HEK293 (cell line): ENCODE results near the gene MYOM1.

ENCODE experiments used
- CTCF ChIA-PET: fragments of 350-600 bp; formaldehyde crosslinking; extraction: SDS; loops from one replicate; lab custom pipeline; 2021; ENCODE audit warnings: antibody characterized with exemption; lab: Yijun Ruan, JAX
- POLR2A ChIA-PET: fragments of 300-600 bp; formaldehyde crosslinking; extraction: SDS; loops from one replicate; lab custom pipeline; 2020; ENCODE audit warnings: antibody characterized with exemption, inconsistent platforms; lab: Yijun Ruan, JAX
- H3K27ac ChIP-seq: fragments of 200-500 bp; sonication (Bioruptor generic); 2 replicates; pipeline ENCODE4 v1.5.1; 2014; ENCODE audit warnings: low read depth, low read length, control low read depth, inconsistent platforms; ENCODE audit errors: extremely low read depth
- H3K36me3 ChIP-seq, 2 experiments: fragments of 200-500 bp in 1 of 2; sonication (Bioruptor generic) in 1 of 2; 1 replicate in 1 of 2; 2 replicates in 1 of 2; pipeline ENCODE4 v1.5.1; 2014 to 2017; ENCODE audit warnings: inconsistent platforms in 2 of 2, low read length in 2 of 2; ENCODE audit not compliant: control insufficient read depth in 2 of 2, insufficient read depth in 1 of 2
- H3K4me1 ChIP-seq: fragments of 200-500 bp; sonication (Bioruptor generic); 2 replicates; pipeline ENCODE4 v1.5.1; 2014; ENCODE audit warnings: mild to moderate bottlenecking, low read length, inconsistent platforms; ENCODE audit not compliant: control insufficient read depth, insufficient read depth
- H3K4me3 ChIP-seq: 2 replicates; pipeline ENCODE4 v1.5.1; 2011; ENCODE audit warnings: low read depth, mild to moderate bottlenecking, control low read depth, low read length, moderate library complexity
- H3K9me3 ChIP-seq: fragments of 200-500 bp; sonication (Bioruptor generic); 2 replicates; pipeline ENCODE4 v1.5.1; 2014; ENCODE audit warnings: low read depth, low read length, inconsistent platforms; ENCODE audit not compliant: control insufficient read depth, insufficient read depth
- GLI4 ChIP-seq: fragments of 450-650 bp; formaldehyde crosslinking; IDR thresholded peaks from 2 replicates; pipeline ENCODE4 v1.5.1; 2016; ENCODE audit warnings: missing biosample characterization, missing genetic modification characterization
- HOXA7 ChIP-seq: sonication (generic); formaldehyde crosslinking; IDR thresholded peaks from 2 replicates; pipeline ENCODE4 v1.8.1; 2022; ENCODE audit warnings: missing genetic modification reagents, borderline replicate concordance
- KLF10 ChIP-seq: fragments of 450-650 bp; IDR thresholded peaks from 2 replicates; pipeline ENCODE4 v1.5.1; 2018; ENCODE audit warnings: missing biosample characterization, mild to moderate bottlenecking, missing genetic modification characterization
- KLF7 ChIP-seq: fragments of 450-650 bp; formaldehyde crosslinking; IDR thresholded peaks from 2 replicates; pipeline ENCODE4 v1.5.1; 2016; ENCODE audit warnings: missing biosample characterization, missing genetic modification characterization, borderline replicate concordance
- MEIS1 ChIP-seq: sonication (generic); formaldehyde crosslinking; IDR thresholded peaks from 2 replicates; pipeline ENCODE4 v1.8.1; 2022; ENCODE audit warnings: missing genetic modification reagents, mild to moderate bottlenecking, borderline replicate concordance
- PATZ1 ChIP-seq: fragments of 450-650 bp; formaldehyde crosslinking; IDR thresholded peaks from 2 replicates; pipeline ENCODE4 v1.5.1; 2016; ENCODE audit warnings: missing biosample characterization, missing genetic modification characterization
- SALL2 ChIP-seq: fragments of 450-650 bp; formaldehyde crosslinking; IDR thresholded peaks from 2 replicates; pipeline ENCODE4 v1.5.0; 2017; ENCODE audit warnings: missing biosample characterization, mild to moderate bottlenecking, missing genetic modification characterization, borderline replicate concordance
- TRIM28 ChIP-seq: IDR thresholded peaks from 2 replicates; pipeline ENCODE4 v1.6.1; 2011; ENCODE audit warnings: low read length, control low read depth, borderline replicate concordance
- ZBTB17 ChIP-seq: fragments of 450-650 bp; formaldehyde crosslinking; IDR thresholded peaks from 2 replicates; pipeline ENCODE4 v1.5.1; 2016; ENCODE audit warnings: missing biosample characterization, missing genetic modification characterization
- ZNF121 ChIP-seq: fragments of 450-650 bp; formaldehyde crosslinking; IDR thresholded peaks from 2 replicates; pipeline ENCODE4 v1.5.1; 2016; ENCODE audit warnings: missing biosample characterization, missing genetic modification characterization
- ZNF175 ChIP-seq: fragments of 450-650 bp; formaldehyde crosslinking; IDR thresholded peaks from 2 replicates; pipeline ENCODE4 v1.5.1; 2016; ENCODE audit warnings: missing biosample characterization, missing genetic modification characterization
- ZNF2 ChIP-seq: fragments of 450-650 bp; formaldehyde crosslinking; IDR thresholded peaks from 2 replicates; pipeline ENCODE4 v1.5.1; 2016; ENCODE audit warnings: missing biosample characterization, missing genetic modification characterization
- ZNF202 ChIP-seq: fragments of 450-650 bp; formaldehyde crosslinking; IDR thresholded peaks from 2 replicates; pipeline ENCODE4 v1.5.1; 2016; ENCODE audit warnings: missing biosample characterization, missing genetic modification characterization, borderline replicate concordance
- ZNF398 ChIP-seq: fragments of 450-650 bp; formaldehyde crosslinking; IDR thresholded peaks from 2 replicates; pipeline ENCODE4 v1.5.1; 2017; ENCODE audit warnings: missing biosample characterization, missing genetic modification characterization
- ZNF416 ChIP-seq: fragments of 450-650 bp; formaldehyde crosslinking; IDR thresholded peaks from 2 replicates; pipeline ENCODE4 v1.5.1; 2016; ENCODE audit warnings: missing biosample characterization, missing genetic modification characterization
- ZNF530 ChIP-seq: fragments of 450-650 bp; formaldehyde crosslinking; IDR thresholded peaks from 2 replicates; pipeline ENCODE4 v1.5.1; 2016; ENCODE audit warnings: low read depth, missing biosample characterization, missing genetic modification characterization
- ZNF549 ChIP-seq: fragments of 450-650 bp; IDR thresholded peaks from 2 replicates; pipeline ENCODE4 v1.5.1; 2018; ENCODE audit warnings: missing biosample characterization, missing genetic modification characterization, mild to moderate bottlenecking, inconsistent platforms, moderate library complexity
- ZNF558 ChIP-seq: fragments of 450-650 bp; formaldehyde crosslinking; IDR thresholded peaks from 2 replicates; pipeline ENCODE4 v1.5.1; 2016; ENCODE audit warnings: missing biosample characterization, missing genetic modification characterization
- ZNF654 ChIP-seq: fragments of 450-650 bp; formaldehyde crosslinking; IDR thresholded peaks from 2 replicates; pipeline ENCODE4 v1.5.1; 2016; ENCODE audit warnings: low read depth, missing biosample characterization, missing genetic modification characterization
- ZNF707 ChIP-seq: fragments of 450-650 bp; formaldehyde crosslinking; IDR thresholded peaks from 2 replicates; pipeline ENCODE4 v1.5.1; 2016; ENCODE audit warnings: missing biosample characterization, missing genetic modification characterization
- TF ChIP-seq, protein P1 (sequence below): fragments of 450-650 bp; formaldehyde crosslinking; IDR thresholded peaks from 2 replicates; pipeline ENCODE4 v1.5.1; 2017; ENCODE audit warnings: missing biosample characterization, missing genetic modification characterization
- TF ChIP-seq, protein P2 (sequence below): fragments of 450-650 bp; formaldehyde crosslinking; IDR thresholded peaks from 2 replicates; pipeline ENCODE4; 2016; ENCODE audit warnings: missing biosample characterization, missing genetic modification characterization
- TF ChIP-seq, protein P3 (sequence below): fragments of 450-650 bp; formaldehyde crosslinking; IDR thresholded peaks from 2 replicates; pipeline ENCODE4 v1.5.1; 2016; ENCODE audit warnings: missing biosample characterization, missing genetic modification characterization

The MYOM1 gene

DNA sequence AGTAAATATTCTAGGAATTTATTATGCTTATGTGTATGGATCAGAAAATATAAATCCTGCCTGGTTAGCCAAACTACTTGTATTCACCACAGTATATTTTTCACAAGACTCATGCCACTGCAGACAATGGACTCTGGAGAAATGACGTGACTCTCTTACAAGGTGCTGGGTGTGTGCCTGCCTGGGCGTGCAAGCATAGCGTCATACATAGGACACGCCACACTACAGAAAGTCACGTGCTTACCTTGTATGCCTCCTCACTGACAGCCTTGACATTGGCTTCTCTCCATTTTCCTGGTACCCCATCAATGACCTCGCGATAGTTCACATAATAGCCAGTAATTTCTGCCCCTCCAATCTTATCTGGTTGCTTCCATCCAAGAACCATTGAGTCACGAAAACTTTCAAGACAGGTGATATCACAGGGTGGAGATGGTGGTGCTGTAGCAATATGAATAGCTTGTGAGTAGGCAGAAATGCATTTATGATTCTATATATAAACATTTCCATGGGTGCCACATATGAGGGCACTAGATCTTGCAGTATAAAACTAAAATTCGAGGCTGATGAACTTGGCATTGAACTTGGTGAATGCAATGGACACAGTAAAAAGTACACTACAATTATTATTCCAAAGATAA lies 93.2 kb downstream of the MYOM1 start (continued):
- TF ChIP-seq ZNF707 (tag by site-specific recombination) = no peak

DNA sequence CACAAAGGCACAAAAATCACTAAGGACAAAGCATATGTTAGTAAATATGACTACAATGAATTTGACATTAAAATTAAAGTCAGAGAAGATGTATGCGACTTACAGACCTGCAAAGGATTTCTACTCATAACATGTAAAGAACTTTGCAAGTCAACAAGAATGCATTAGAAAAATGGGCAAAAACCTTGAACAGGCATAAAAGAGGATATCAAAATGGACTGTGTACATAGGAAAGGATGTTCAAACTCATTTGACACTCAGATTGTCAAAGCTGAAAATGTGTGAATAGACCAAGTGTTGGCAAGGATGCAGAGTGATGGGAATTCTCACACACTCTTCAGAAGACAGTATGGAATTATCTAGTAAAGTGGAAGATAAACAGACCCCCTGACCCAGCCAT lies 94.9 kb downstream of the MYOM1 start:
- no peaks in the 10 kb centered on the region for H3K9me3 ChIP-seq
- no peaks in the 10 kb centered on the region for H3K36me3 ChIP-seq
- CTCF ChIA-PET = interaction anchor here (0.6 kb wide), 2 partner anchors 45 to 56 kb away, joined by 3 to 5 read pairs; no protein-coding TSS in a partner anchor
- TF ChIP-seq, protein P1, sequence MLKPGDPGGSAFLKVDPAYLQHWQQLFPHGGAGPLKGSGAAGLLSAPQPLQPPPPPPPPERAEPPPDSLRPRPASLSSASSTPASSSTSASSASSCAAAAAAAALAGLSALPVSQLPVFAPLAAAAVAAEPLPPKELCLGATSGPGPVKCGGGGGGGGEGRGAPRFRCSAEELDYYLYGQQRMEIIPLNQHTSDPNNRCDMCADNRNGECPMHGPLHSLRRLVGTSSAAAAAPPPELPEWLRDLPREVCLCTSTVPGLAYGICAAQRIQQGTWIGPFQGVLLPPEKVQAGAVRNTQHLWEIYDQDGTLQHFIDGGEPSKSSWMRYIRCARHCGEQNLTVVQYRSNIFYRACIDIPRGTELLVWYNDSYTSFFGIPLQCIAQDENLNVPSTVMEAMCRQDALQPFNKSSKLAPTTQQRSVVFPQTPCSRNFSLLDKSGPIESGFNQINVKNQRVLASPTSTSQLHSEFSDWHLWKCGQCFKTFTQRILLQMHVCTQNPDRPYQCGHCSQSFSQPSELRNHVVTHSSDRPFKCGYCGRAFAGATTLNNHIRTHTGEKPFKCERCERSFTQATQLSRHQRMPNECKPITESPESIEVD (tag by site-specific recombination) = no peak
- TF ChIP-seq PATZ1 (no peak), KLF10 (tag by site-specific recombination) (no peak), MEIS1 (CRISPR knock-in tag) (no peak), ZNF202 (no peak), ZNF175 (tag by site-specific recombination) (no peak), KLF7 (tag by site-specific recombination) (no peak), ZNF2 (tag by site-specific recombination) (no peak), TRIM28 (no peak), ZNF549 (tag by site-specific recombination) (no peak), ZBTB17 (tag by site-specific recombination) (no peak)
- TF ChIP-seq, protein P2, sequence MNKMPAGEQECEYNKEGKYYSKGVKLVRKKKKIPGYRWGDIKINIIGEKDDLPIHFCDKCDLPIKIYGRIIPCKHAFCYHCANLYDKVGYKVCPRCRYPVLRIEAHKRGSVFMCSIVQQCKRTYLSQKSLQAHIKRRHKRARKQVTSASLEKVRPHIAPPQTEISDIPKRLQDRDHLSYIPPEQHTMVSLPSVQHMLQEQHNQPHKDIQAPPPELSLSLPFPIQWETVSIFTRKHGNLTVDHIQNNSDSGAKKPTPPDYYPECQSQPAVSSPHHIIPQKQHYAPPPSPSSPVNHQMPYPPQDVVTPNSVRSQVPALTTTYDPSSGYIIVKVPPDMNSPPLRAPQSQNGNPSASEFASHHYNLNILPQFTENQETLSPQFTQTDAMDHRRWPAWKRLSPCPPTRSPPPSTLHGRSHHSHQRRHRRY (tag by site-specific recombination) = no peak
- H3K4me1 ChIP-seq = no peaks in the 10 kb centered on the region
- H3K27ac ChIP-seq = no peak overlapping the region
- no peak overlapping the region for H3K4me3 ChIP-seq
- POLR2A ChIA-PET = no interaction called here

GRCh38 chr18:3122851-3123250 lies 96.9 kb downstream of the MYOM1 start:
- POLR2A ChIA-PET = no interaction called here
- H3K9me3 ChIP-seq = no peaks in the 10 kb centered on the region
- no peak overlapping the region for H3K4me3 ChIP-seq
- H3K4me1 ChIP-seq = no peaks in the 10 kb centered on the region
- no peak overlapping the region for H3K27ac ChIP-seq
- TF ChIP-seq ZNF416 (tag by site-specific recombination) (no peak), SALL2 (tag by site-specific recombination) (no peak)
- TF ChIP-seq, all 188 proteins: peak for 0
- CTCF ChIA-PET = no interaction called here
- H3K36me3 ChIP-seq = no peaks in the 10 kb centered on the region

DNA sequence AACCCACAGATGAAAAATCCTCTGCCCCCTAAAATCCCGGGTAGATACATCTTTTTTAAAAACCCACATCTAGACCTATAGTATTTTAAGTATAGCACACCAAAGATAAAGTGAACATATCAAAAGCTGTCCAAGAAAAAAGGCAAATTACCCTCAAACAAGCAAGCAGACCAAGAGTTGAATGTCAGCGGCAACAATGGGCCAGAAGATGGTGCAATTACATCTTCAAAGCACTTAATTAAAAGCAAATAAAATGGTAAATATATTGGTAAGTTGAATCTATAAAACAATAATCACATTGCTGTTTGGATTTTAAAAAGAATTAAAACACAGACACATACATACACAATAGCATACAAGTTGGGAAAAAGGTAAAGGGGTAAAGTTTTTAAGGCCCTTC lies 98.5 kb downstream of the MYOM1 start:
- POLR2A ChIA-PET = no interaction called here
- CTCF ChIA-PET = interaction anchor here (3.4 kb wide), 1 partner anchor 8 kb away, joined by 14 read pairs; no protein-coding TSS in a partner anchor
- no peaks in the 10 kb centered on the region for H3K4me1 ChIP-seq
- no peak overlapping the region for H3K27ac ChIP-seq
- H3K36me3 ChIP-seq = no peaks in the 10 kb centered on the region
- H3K9me3 ChIP-seq = no peaks in the 10 kb centered on the region
- no peak overlapping the region for H3K4me3 ChIP-seq
- TF ChIP-seq GLI4 (tag by site-specific recombination) = no peak
- no peak for TF ChIP-seq ZNF530 (tag by site-specific recombination)
- TF ChIP-seq ZNF558 (tag by site-specific recombination) = no peak
- TF ChIP-seq ZNF654 (tag by site-specific recombination) = no peak
- no peak for TF ChIP-seq ZNF121
- no peak for TF ChIP-seq ZNF398 (tag by site-specific recombination)
- no peak for TF ChIP-seq HOXA7 (CRISPR knock-in tag)
- TF ChIP-seq, protein P3, sequence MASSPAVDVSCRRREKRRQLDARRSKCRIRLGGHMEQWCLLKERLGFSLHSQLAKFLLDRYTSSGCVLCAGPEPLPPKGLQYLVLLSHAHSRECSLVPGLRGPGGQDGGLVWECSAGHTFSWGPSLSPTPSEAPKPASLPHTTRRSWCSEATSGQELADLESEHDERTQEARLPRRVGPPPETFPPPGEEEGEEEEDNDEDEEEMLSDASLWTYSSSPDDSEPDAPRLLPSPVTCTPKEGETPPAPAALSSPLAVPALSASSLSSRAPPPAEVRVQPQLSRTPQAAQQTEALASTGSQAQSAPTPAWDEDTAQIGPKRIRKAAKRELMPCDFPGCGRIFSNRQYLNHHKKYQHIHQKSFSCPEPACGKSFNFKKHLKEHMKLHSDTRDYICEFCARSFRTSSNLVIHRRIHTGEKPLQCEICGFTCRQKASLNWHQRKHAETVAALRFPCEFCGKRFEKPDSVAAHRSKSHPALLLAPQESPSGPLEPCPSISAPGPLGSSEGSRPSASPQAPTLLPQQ = no peak
